NCI-H1105 treated with DMSO at 0.1 percent for 48 hours (cell line): Measurements from ENCODE around the gene DBI.
"Not testable (repeated sequence)": the region's sequence is repeated elsewhere in the genome, so short reads cannot be mapped to it uniquely, and the experiment has no call there.

Source experiments
- DNase-seq: peaks from one replicate; lab custom pipeline; 2025; lab: John Stamatoyannopoulos, UW

Gene DBI

GRCh38 chr2:119365436-119365835 is 1.3 kb upstream of the DBI start:
- DNase-seq: no peak

- no peak for DNase-seq
Observed at GRCh38 chr2:119366161-119366648, 572 bp upstream of the DBI start.

- DNase-seq: peak; percentile 45
Observed at GRCh38 chr2:119367472-119368099, 809 bp downstream of the DBI start.

GRCh38 chr2:119369845-119370244 is 3.1 kb downstream of the DBI start:
- DNase-seq: no peak

GRCh38 chr2:119371111-119371510 is 4.3 kb downstream of the DBI start:
- DNase-seq: no peak

GRCh38 chr2:119372778-119373568 is 6.2 kb downstream of the DBI start:
- no peak for DNase-seq

GRCh38 chr2:119373907-119374745 is 7.3 kb downstream of the DBI start:
- not testable (repeated sequence) for DNase-seq

- DNase-seq: not testable (repeated sequence)
Observed at GRCh38 chr2:119376406-119376805, 9.6 kb downstream of the DBI start.

GRCh38 chr2:119376810-119377209 is 10.0 kb downstream of the DBI start:
- DNase-seq: no peak

GRCh38 chr2:119377294-119377992 is 10.7 kb downstream of the DBI start:
- no peak for DNase-seq

- no peak for DNase-seq
Observed at GRCh38 chr2:119377993-119378345, 11.2 kb downstream of the DBI start.

- no peak for DNase-seq
Observed at GRCh38 chr2:119378566-119378965, 11.8 kb downstream of the DBI start.

- DNase-seq: peak; percentile 46
Observed at GRCh38 chr2:119383410-119384140, 16.8 kb downstream of the DBI start.

GRCh38 chr2:119384971-119385370 is 18.2 kb downstream of the DBI start:
- DNase-seq: no peak

- DNase-seq: no peak
Observed at GRCh38 chr2:119385466-119385865, 18.7 kb downstream of the DBI start.

GRCh38 chr2:119387381-119388129 is 20.8 kb downstream of the DBI start:
- no peak for DNase-seq

GRCh38 chr2:119389615-119390306 is 23.0 kb downstream of the DBI start:
- no peak for DNase-seq

- no peak for DNase-seq
Observed at GRCh38 chr2:119393971-119394748, 27.4 kb downstream of the DBI start.

GRCh38 chr2:119397196-119397595 is 30.4 kb downstream of the DBI start:
- no peak for DNase-seq
